A673 (cell line): ENCODE data around the gene NUCKS1.

ENCODE experiments used
- EZH2 ChIP-seq: fragments of 200-600 bp; sonication (generic); IDR thresholded peaks from 2 replicates; pipeline ENCODE4 v1.6.1; 2017; ENCODE audit warnings: borderline replicate concordance, low read depth, mild to moderate bottlenecking, mixed read lengths, antibody characterized with exemption, low read length; ENCODE audit not compliant: poor library complexity, severe bottlenecking
- TF ChIP-seq, protein P1 (sequence below): fragments of 300-800, 200-600 bp; sonication (generic); conservative IDR thresholded peaks from 2 replicates; pipeline ENCODE4 v1.5.1; 2017; ENCODE audit warnings: low read depth, mild to moderate bottlenecking, antibody characterized with exemption, low read length, moderate library complexity, mixed read lengths

DNA sequence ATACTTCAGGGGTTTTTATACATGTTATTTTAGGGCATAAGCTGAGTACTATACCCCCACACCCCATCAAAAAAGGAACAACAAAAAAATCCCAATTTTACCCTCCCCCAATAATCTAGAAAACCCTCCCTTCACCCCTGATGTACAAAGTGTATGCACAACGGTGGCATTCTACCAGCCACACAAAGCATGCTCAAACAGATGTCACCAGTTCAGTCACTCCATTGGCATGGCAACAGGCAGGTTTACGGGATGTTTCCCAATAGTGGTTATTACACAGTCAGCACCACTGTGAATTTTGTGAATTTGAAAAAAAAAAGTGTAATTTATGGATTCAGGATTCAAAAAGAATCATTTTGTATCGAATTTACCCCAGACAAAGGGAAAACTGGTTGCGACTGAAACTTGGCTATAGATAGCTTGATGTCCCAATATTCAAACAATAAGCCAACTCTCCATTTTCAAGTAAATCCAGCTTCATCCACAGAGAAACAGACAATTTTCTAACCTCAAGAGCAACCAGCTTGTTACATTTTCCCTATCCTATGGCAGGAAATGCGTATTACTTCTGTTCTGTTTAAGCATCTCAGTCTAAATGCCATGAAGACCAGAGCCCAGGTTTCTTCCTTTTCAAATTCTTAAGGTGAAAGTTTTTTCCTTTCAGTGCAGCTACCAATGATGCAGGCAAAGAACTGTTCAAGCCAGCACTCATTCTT, 35.6 kb downstream of the NUCKS1 start:
- TF ChIP-seq, protein P1, sequence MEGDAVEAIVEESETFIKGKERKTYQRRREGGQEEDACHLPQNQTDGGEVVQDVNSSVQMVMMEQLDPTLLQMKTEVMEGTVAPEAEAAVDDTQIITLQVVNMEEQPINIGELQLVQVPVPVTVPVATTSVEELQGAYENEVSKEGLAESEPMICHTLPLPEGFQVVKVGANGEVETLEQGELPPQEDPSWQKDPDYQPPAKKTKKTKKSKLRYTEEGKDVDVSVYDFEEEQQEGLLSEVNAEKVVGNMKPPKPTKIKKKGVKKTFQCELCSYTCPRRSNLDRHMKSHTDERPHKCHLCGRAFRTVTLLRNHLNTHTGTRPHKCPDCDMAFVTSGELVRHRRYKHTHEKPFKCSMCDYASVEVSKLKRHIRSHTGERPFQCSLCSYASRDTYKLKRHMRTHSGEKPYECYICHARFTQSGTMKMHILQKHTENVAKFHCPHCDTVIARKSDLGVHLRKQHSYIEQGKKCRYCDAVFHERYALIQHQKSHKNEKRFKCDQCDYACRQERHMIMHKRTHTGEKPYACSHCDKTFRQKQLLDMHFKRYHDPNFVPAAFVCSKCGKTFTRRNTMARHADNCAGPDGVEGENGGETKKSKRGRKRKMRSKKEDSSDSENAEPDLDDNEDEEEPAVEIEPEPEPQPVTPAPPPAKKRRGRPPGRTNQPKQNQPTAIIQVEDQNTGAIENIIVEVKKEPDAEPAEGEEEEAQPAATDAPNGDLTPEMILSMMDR, result no peak
- TF ChIP-seq EZH2, result no peak
